ENCODE measurements around the gene SLC35G6. TPM values are rescaled to one million over a fixed set of nuclear protein-coding genes. Genes with fewer than 3 reads are reported as not detected.

Gene SLC35G6
- total RNA-seq, 2 donors from 2014 or later: not detected

DNA sequence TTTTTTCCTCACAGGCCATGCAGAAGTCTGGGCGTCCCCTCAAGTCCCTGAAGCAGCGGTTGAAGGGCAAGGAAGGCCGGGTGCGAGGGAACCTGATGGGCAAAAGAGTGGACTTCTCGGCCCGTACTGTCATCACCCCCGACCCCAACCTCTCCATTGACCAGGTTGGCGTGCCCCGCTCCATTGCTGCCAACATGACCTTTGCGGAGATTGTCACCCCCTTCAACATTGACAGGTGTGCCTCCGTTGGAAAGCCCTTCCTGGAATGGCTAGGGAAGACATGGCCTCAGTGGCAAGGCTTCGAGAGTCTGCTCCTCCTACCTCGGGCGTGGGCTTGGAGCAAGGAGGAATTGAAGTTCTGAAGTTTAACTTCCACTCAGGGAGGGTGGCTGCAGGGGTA lies 16.4 kb downstream of the SLC35G6 start:
- Histone ChIP-seq H3K4me3 (no peak overlapping the region), H3K9me3 (no peaks in the 10 kb centered on the region), H3K27me3 (replicated peaks; ENCODE audit: insufficient read depth) (no peaks in the 10 kb centered on the region), H3K36me3 (peaks cover 67% of the 10 kb centered on the region), H3K4me1 (ENCODE audit: control insufficient read depth in 1 of 2, low read depth in 2 of 2) (no peaks in the 10 kb centered on the region), H3K27ac (no peak overlapping the region)
- TF ChIP-seq, protein P1, sequence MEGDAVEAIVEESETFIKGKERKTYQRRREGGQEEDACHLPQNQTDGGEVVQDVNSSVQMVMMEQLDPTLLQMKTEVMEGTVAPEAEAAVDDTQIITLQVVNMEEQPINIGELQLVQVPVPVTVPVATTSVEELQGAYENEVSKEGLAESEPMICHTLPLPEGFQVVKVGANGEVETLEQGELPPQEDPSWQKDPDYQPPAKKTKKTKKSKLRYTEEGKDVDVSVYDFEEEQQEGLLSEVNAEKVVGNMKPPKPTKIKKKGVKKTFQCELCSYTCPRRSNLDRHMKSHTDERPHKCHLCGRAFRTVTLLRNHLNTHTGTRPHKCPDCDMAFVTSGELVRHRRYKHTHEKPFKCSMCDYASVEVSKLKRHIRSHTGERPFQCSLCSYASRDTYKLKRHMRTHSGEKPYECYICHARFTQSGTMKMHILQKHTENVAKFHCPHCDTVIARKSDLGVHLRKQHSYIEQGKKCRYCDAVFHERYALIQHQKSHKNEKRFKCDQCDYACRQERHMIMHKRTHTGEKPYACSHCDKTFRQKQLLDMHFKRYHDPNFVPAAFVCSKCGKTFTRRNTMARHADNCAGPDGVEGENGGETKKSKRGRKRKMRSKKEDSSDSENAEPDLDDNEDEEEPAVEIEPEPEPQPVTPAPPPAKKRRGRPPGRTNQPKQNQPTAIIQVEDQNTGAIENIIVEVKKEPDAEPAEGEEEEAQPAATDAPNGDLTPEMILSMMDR (IDR thresholded peaks at IDR 0.05): no peak
- ATAC-seq (ENCODE audit: insufficient number of reproducible peaks, low FRiP score, low read depth): no peak
- DNase-seq (ENCODE audit: low spot score): no peak

DNA sequence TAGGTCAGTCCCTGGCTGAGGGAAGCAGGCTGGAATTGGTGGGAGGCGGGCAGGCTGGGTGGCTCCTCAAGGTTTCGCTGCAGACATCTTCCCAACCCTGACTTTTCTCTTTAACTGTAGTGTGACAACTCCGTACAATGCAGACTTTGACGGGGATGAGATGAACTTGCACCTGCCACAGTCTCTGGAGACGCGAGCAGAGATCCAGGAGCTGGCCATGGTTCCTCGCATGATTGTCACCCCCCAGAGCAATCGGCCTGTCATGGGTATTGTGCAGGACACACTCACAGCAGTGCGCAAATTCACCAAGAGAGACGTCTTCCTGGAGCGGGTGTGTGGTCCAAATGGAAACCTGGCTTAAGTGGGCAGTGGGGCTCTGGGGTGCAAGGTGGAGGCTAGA lies 17.9 kb downstream of the SLC35G6 start:
- no peak for DNase-seq (ENCODE audit: low spot score)
- peaks cover 83% of the 10 kb centered on the region for H3K36me3 ChIP-seq
- H3K27me3 ChIP-seq (replicated peaks; ENCODE audit: insufficient read depth): no peaks in the 10 kb centered on the region
- no peak overlapping the region for H3K4me3 ChIP-seq
- TF ChIP-seq, protein P1 (IDR thresholded peaks at IDR 0.05): no peak
- no peak overlapping the region for H3K27ac ChIP-seq
- no peak for ATAC-seq (ENCODE audit: insufficient number of reproducible peaks, low FRiP score, low read depth)
- no peaks in the 10 kb centered on the region for H3K4me1 ChIP-seq (ENCODE audit: control insufficient read depth in 1 of 2, low read depth in 2 of 2)
- no peaks in the 10 kb centered on the region for H3K9me3 ChIP-seq

DNA sequence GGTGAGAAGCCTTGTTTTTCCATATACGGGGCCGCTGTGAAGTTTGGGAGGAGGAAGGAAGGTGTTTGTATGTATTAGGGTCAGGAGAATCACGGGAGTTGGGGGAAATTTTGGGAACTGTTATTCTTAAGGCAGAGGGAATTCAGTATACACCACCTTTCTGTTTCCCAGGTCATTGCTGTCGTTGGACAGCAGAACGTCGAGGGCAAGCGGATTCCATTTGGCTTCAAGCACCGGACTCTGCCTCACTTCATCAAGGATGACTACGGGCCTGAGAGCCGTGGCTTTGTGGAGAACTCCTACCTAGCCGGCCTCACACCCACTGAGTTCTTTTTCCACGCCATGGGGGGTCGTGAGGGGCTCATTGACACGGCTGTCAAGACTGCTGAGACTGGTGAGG lies 20.5 kb downstream of the SLC35G6 start:
- TF ChIP-seq, protein P1 (IDR thresholded peaks at IDR 0.05): no peak
- H3K4me3 ChIP-seq: no peak overlapping the region
- no peak for ATAC-seq (ENCODE audit: insufficient number of reproducible peaks, low FRiP score, low read depth)
- no peaks in the 10 kb centered on the region for H3K9me3 ChIP-seq
- H3K4me1 ChIP-seq (ENCODE audit: control insufficient read depth in 1 of 2, low read depth in 2 of 2): no peaks in the 10 kb centered on the region
- no peak for DNase-seq (ENCODE audit: low spot score)
- H3K27me3 ChIP-seq (replicated peaks; ENCODE audit: insufficient read depth): no peaks in the 10 kb centered on the region
- no peak overlapping the region for H3K27ac ChIP-seq
- peaks cover 83% of the 10 kb centered on the region for H3K36me3 ChIP-seq

DNA sequence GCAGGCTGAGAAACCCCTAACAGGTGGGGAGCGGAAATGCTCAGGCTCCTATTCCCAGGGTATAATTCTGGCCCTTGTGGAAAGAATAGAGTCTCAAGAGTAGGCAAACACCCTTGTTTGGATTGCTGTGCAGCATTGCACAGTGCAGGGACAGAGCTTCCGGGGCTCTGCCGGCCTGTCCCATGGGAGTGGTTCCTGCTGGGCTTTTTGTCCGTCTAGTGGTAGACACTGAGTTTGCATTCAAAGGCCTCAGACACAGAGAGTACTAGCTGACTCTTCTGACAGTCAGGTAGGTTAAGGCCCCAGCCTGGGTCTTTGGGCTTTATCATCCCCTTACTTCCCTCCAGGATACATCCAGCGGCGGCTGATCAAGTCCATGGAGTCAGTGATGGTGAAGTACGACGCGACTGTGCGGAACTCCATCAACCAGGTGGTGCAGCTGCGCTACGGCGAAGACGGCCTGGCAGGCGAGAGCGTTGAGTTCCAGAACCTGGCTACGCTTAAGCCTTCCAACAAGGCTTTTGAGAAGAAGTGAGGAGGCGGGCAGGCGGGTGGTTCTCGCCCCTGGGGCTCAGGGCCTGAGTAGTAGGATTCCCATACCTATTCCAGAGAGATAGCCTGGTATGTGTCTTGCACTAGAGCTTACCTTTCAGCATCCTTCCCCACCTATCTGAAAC lies 21.1 kb downstream of the SLC35G6 start:
- ATAC-seq (ENCODE audit: insufficient number of reproducible peaks, low FRiP score, low read depth) (no peak), DNase-seq (ENCODE audit: low spot score) (no peak)
- H3K4me1 ChIP-seq (ENCODE audit: control insufficient read depth in 1 of 2, low read depth in 2 of 2): no peaks in the 10 kb centered on the region
- no peaks in the 10 kb centered on the region for H3K9me3 ChIP-seq
- H3K27me3 ChIP-seq (replicated peaks; ENCODE audit: insufficient read depth): no peaks in the 10 kb centered on the region
- TF ChIP-seq, protein P1 (IDR thresholded peaks at IDR 0.05): no peak
- H3K36me3 ChIP-seq: peaks cover 83% of the 10 kb centered on the region
- no peak overlapping the region for H3K27ac ChIP-seq
- H3K4me3 ChIP-seq: no peak overlapping the region

DNA sequence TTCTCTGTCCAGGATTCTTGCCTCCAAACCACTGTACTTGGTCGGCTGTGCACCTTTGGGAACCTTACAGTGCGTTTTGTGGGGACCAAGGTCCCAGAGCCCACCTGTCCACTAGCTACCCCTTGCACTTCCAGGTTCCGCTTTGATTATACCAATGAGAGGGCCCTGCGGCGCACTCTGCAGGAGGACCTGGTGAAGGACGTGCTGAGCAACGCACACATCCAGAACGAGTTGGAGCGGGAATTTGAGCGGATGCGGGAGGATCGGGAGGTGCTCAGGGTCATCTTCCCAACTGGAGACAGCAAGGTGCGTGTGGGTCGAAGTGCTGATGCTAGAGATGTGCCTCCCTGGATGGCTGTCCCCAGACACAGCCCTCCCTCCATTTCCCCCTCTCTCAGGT lies 21.7 kb downstream of the SLC35G6 start:
- TF ChIP-seq, protein P1 (IDR thresholded peaks at IDR 0.05): no peak
- Histone ChIP-seq H3K4me1 (ENCODE audit: control insufficient read depth in 1 of 2, low read depth in 2 of 2) (no peaks in the 10 kb centered on the region), H3K4me3 (no peak overlapping the region), H3K36me3 (peaks cover 82% of the 10 kb centered on the region), H3K9me3 (no peaks in the 10 kb centered on the region), H3K27ac (no peak overlapping the region), H3K27me3 (replicated peaks; ENCODE audit: insufficient read depth) (no peaks in the 10 kb centered on the region)
- ATAC-seq (ENCODE audit: insufficient number of reproducible peaks, low FRiP score, low read depth) (no peak), DNase-seq (ENCODE audit: low spot score) (no peak)

Data from thoracic aorta (tissue), 2 donors.